Parathyroid adenoma (tissue), 2 donors: ENCODE data around the gene SOWAHC.
A peak's percentile ranks its signal among the peaks of the same experiment; 100 is the strongest.

Experiments
- H2AFZ ChIP-seq: fragments of 300-600 bp; sonication (generic); one replicate; pipeline ENCODE4 v1.7.0; 2017; ENCODE audit warnings: antibody characterized with exemption, mild to moderate bottlenecking
- H3K27ac ChIP-seq: fragments of 300-600 bp; sonication (generic); one replicate; pipeline ENCODE4 v1.7.0; 2017
- H3K27me3 ChIP-seq: fragments of 300-600 bp; sonication (generic); one replicate; pipeline ENCODE4 v1.7.0; 2017; ENCODE audit warnings: low read length; ENCODE audit not compliant: control insufficient read depth, insufficient read depth
- H3K36me3 ChIP-seq: fragments of 300-600 bp; sonication (generic); one replicate; pipeline ENCODE4 v1.7.0; 2017; ENCODE audit warnings: low read length; ENCODE audit not compliant: control insufficient read depth, insufficient read depth
- H3K4me1 ChIP-seq: fragments of 300-600 bp; sonication (generic); one replicate; pipeline ENCODE4 v1.7.0; 2017; ENCODE audit warnings: control low read depth
- H3K4me2 ChIP-seq: fragments of 300-600 bp; sonication (generic); one replicate; pipeline ENCODE4 v1.7.0; 2017; ENCODE audit warnings: low read length
- H3K4me3 ChIP-seq: fragments of 300-600 bp; sonication (generic); one replicate; pipeline ENCODE4 v1.7.0; 2017; ENCODE audit warnings: low read depth, low read length
- H3K79me2 ChIP-seq: fragments of 300-600 bp; sonication (generic); one replicate; pipeline ENCODE4 v1.7.0; 2017; ENCODE audit warnings: control low read depth
- H3K9ac ChIP-seq: fragments of 300-600 bp; sonication (generic); one replicate; pipeline ENCODE4 v1.7.0; 2017; ENCODE audit warnings: mild to moderate bottlenecking
- H3K9me3 ChIP-seq: fragments of 300-600 bp; sonication (generic); one replicate; pipeline ENCODE4 v1.7.0; 2017; ENCODE audit warnings: low read length; ENCODE audit not compliant: control insufficient read depth
- CTCF ChIP-seq: fragments of 300-600 bp; sonication (generic); IDR thresholded peaks from one replicate; pipeline ENCODE4 v1.7.0; 2017; ENCODE audit warnings: antibody characterized with exemption, mild to moderate bottlenecking
- donor health status: primary hyperparathyroidism.

SOWAHC gene

DNA sequence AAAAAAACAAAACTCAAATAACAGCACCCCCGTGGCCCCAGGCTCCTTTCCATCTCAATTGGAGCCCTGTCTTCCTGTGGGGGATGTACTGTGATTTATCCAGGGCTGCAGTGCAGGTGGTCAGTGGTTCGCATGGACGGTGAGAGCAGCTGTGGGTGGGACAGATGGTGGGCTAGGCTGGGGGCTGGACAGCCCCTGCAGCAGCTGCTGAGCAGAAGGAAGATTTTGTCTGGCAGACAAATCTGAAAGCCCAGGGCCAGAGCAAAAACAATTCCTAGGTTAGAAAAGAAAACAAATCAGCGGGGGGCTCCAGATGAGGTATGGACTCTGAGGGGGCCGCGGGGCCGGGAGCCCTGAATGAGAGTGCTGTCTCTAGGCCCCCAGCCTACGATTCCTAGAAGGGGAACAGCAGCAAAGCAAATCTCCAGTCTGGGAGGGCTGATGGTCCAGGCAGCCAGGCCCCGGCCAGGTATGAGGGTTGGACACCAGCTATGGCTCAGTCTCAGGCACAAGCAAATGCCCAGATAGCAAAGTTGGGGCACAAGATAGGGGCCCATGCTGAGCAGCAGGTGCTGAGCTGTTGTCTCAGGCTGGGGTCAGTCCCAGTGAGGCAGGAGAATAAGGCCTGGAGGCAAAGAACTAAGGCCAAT is 45.4 kb downstream of the SOWAHC start:
- H2AFZ ChIP-seq, result no peak overlapping the region
- H3K4me1 ChIP-seq, result no peaks in the 10 kb centered on the region
- H3K4me3 ChIP-seq, result no peak overlapping the region
- no peak overlapping the region for H3K9ac ChIP-seq
- no peak overlapping the region for H3K27ac ChIP-seq
- H3K4me2 ChIP-seq, result no peak overlapping the region
- no peaks in the 10 kb centered on the region for H3K36me3 ChIP-seq
- H3K79me2 ChIP-seq, result no peaks in the 10 kb centered on the region
- H3K9me3 ChIP-seq, result no peaks in the 10 kb centered on the region
- no peaks in the 10 kb centered on the region for H3K27me3 ChIP-seq
- no peak for TF ChIP-seq CTCF

DNA sequence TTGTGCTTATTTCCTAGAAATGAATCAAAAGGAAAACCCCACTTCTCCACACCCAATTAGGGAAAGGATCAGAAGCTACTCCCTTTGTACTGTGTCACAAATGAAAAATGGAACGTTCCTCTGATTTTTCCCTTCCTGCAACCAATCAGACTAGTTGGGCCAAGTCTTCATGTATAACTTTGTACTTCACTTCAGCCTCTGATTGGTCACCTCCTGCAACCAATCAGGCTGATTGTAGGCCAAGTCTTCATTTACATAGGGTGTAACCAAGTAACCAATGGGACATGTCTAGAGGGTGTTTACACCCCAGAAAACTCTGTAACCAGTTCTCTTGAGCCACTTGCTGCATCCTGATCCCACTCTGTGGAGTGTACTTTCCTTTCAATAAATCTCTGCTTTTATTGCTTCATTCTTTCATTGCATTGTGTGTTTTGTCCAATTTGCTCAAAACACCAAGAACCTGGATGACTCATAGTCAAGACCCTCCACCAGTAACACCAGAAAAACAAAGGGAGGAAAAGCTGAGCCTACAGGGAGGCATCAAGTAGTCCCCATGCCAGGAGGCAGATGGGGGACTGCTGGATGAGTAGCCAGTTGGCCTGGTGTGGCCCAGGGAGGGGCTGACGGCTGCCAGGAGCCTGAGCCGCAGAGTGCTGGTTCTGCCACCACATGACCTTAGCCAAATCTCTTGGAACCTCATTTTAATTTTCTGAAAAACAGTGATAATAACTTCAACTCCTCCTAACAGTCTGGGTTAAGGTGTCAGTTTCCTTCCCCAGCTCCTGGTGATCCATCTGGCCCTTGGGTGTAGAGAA is 46.1 kb downstream of the SOWAHC start:
- Histone ChIP-seq H3K4me3 (no peak overlapping the region), H3K27ac (no peak overlapping the region), H3K9me3 (no peaks in the 10 kb centered on the region), H2AFZ (no peak overlapping the region), H3K9ac (no peak overlapping the region), H3K4me2 (no peak overlapping the region), H3K27me3 (no peaks in the 10 kb centered on the region), H3K79me2 (no peaks in the 10 kb centered on the region), H3K4me1 (no peaks in the 10 kb centered on the region), H3K36me3 (no peaks in the 10 kb centered on the region)
- TF ChIP-seq CTCF, result no peak

GRCh38 chr2:109662889-109663288 is 48.7 kb downstream of the SOWAHC start:
- no peaks in the 10 kb centered on the region for H3K36me3 ChIP-seq
- H3K27ac ChIP-seq, result no peak overlapping the region
- H3K9me3 ChIP-seq, result no peaks in the 10 kb centered on the region
- no peaks in the 10 kb centered on the region for H3K27me3 ChIP-seq
- H3K79me2 ChIP-seq, result no peaks in the 10 kb centered on the region
- H3K9ac ChIP-seq, result no peak overlapping the region
- H3K4me2 ChIP-seq, result no peak overlapping the region
- no peaks in the 10 kb centered on the region for H3K4me1 ChIP-seq
- no peak overlapping the region for H3K4me3 ChIP-seq
- H2AFZ ChIP-seq, result no peak overlapping the region
- TF ChIP-seq CTCF, result peak; percentile 7

DNA sequence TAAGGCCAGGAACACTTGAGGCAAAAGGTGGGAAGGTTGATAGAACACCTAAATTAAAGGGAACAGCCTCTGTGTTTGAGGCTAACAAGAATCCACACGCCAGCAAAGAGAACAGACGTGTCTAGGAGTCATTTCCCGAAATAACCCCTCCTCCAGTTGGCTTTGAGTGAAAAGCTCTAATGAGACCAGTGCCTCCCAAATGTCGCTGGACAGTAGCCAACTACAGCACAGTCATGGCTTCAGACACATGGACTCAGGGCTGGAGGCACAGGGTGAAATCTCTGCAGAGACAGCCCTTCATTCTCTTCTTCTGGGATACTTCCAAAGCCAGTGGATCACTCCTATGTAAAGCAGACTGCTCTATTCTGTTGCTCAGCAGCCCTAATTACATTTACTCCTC is 49.6 kb downstream of the SOWAHC start:
- H3K4me1 ChIP-seq, result no peaks in the 10 kb centered on the region
- no peaks in the 10 kb centered on the region for H3K9me3 ChIP-seq
- no peak for TF ChIP-seq CTCF
- no peak overlapping the region for H3K9ac ChIP-seq
- no peaks in the 10 kb centered on the region for H3K36me3 ChIP-seq
- H3K4me2 ChIP-seq, result no peak overlapping the region
- H3K79me2 ChIP-seq, result no peaks in the 10 kb centered on the region
- H2AFZ ChIP-seq, result no peak overlapping the region
- no peak overlapping the region for H3K4me3 ChIP-seq
- H3K27me3 ChIP-seq, result no peaks in the 10 kb centered on the region
- H3K27ac ChIP-seq, result no peak overlapping the region
